Colonic mucosa (tissue), 4 donors: ENCODE results near the gene ATP8B4. TPM values are rescaled to one million over a fixed set of nuclear protein-coding genes. Genes with fewer than 3 reads are reported as not detected.

Source experiments
- DNase-seq: peaks from one replicate; pipeline ENCODE4 v3.0.0-alpha.2; 2020
- H3K27ac ChIP-seq: fragments of 200-600 bp; one replicate; pipeline ENCODE4 v1.8.0; 2021
- H3K27me3 ChIP-seq: fragments of 200-600 bp; one replicate; pipeline ENCODE4 v1.8.0; 2021
- H3K36me3 ChIP-seq: fragments of 200-600 bp; one replicate; pipeline ENCODE4 v1.8.0; 2021
- H3K4me1 ChIP-seq: fragments of 200-600 bp; one replicate; pipeline ENCODE4 v1.8.0; 2021; ENCODE audit warnings: mild to moderate bottlenecking
- H3K4me3 ChIP-seq: fragments of 200-600 bp; one replicate; pipeline ENCODE4 v1.8.0; 2021
- H3K9ac ChIP-seq, 2 donors: one replicate each; pipeline ENCODE4 v1.7.0; 2013; ENCODE audit warnings: control low read depth in 2 of 2, low read depth in 2 of 2, low read length in 2 of 2
- H3K9me3 ChIP-seq: fragments of 200-600 bp; one replicate; pipeline ENCODE4 v1.8.0; 2021
- intact Hi-C: fragments of 100-400 bp; cut with DNase I; formaldehyde crosslinking; loops from one replicate; pipeline ENCODE4 v1.14.1; 2022
- total RNA-seq, 2 donors: library from RNA; stranded (reverse); fragmentation: NEBNext Ultra II Directional in 1 of 2; extraction: Animal tissue kit (Norgen Biotek cat#: 25700) in 1 of 2; gene quantifications; one replicate each; pipeline ENCODE4 v1.2.1, GENCODE V29; 2021
- TF ChIP-seq, protein P1 (sequence below): fragments of 200-600 bp; IDR thresholded peaks from one replicate; pipeline ENCODE4 v1.8.0; 2022; ENCODE audit warnings: antibody characterized with exemption, mild to moderate bottlenecking
- donor health status: healthy.
- donor health status: DM: no; HTN: no; CAD: no.
- donor health status: DM: no; HTN: no; CAD: no.

ATP8B4 gene
- total RNA-seq = 1 to 10 TPM; 2.7 to 3.0 TPM

- Histone ChIP-seq H3K9me3 (no peaks in the 10 kb centered on the region), H3K36me3 (no peaks in the 10 kb centered on the region), H3K27me3 (no peaks in the 10 kb centered on the region), H3K27ac (no peak within 1 kb of the TSS), H3K4me3 (no peak within 1 kb of the TSS), H3K9ac (no peak within 1 kb of the TSS), H3K4me1 (no peaks in the 10 kb centered on the region)
- TF ChIP-seq, protein P1, sequence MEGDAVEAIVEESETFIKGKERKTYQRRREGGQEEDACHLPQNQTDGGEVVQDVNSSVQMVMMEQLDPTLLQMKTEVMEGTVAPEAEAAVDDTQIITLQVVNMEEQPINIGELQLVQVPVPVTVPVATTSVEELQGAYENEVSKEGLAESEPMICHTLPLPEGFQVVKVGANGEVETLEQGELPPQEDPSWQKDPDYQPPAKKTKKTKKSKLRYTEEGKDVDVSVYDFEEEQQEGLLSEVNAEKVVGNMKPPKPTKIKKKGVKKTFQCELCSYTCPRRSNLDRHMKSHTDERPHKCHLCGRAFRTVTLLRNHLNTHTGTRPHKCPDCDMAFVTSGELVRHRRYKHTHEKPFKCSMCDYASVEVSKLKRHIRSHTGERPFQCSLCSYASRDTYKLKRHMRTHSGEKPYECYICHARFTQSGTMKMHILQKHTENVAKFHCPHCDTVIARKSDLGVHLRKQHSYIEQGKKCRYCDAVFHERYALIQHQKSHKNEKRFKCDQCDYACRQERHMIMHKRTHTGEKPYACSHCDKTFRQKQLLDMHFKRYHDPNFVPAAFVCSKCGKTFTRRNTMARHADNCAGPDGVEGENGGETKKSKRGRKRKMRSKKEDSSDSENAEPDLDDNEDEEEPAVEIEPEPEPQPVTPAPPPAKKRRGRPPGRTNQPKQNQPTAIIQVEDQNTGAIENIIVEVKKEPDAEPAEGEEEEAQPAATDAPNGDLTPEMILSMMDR = no peak
- no peak for DNase-seq
- intact Hi-C loops = no loop called here
These were observed at the start of gene ATP8B4 for GRCh38 chr15:50119063-50120040. TSS of gene ATP8B4 (minus strand) at chr15:50119233. CDS start at chr15:50106966, 12,267 bp downstream.

DNA sequence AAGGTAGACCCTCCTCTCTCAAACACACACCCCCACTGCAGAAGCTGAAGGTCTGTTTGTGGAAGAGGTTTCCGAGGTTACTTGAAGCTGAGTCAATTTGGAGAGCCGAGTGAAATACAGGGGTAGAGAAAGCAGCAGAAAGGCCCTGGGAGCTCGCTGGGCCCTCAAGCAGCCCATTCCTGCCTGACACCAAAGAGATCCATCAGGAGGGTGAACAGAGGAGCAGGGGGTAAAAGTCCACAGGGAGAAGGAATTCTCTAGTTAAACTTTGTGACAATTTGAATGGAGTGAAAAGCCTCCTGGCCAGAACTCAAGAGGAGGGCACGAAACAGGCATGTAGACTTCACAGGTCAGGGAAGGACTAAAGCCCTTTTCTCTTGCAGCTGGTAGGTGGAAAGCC, 49.3 kb upstream of the ATP8B4 start:
- Histone ChIP-seq H3K9me3 (no peaks in the 10 kb centered on the region), H3K4me3 (no peak overlapping the region), H3K36me3 (no peaks in the 10 kb centered on the region), H3K9ac (no peak overlapping the region), H3K27ac (no peak overlapping the region), H3K27me3 (no peaks in the 10 kb centered on the region), H3K4me1 (no peaks in the 10 kb centered on the region)
- DNase-seq = no peak
- TF ChIP-seq, protein P1 = no peak
- intact Hi-C loops = no loop called here

DNA sequence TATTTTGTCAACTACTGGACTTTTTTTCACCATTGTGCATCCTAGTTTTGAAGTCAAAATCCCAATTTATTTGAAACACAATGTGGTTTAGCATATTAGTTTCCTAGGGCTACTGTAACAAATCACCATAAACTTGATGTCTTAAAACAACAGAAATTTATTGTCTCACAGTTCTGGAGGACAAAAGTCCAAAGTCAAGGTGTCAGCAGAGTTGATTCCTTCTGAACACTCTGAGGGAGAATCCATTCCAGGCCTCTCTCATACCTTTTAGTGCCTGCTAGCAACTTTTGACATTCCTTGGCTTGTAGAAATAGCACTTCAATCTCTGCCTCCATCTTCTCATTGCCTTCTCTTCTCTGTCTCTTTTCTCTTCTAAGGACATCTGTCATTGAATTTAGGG, 48.1 kb upstream of the ATP8B4 start:
- H3K27me3 ChIP-seq = no peaks in the 10 kb centered on the region
- no peak for DNase-seq
- TF ChIP-seq, protein P1 = no peak
- H3K9ac ChIP-seq = no peak overlapping the region
- no peaks in the 10 kb centered on the region for H3K4me1 ChIP-seq
- no peak overlapping the region for H3K4me3 ChIP-seq
- intact Hi-C loops = no loop called here
- H3K9me3 ChIP-seq = no peaks in the 10 kb centered on the region
- H3K36me3 ChIP-seq = no peaks in the 10 kb centered on the region
- H3K27ac ChIP-seq = no peak overlapping the region

- H3K4me3 ChIP-seq = no peak overlapping the region
- H3K9me3 ChIP-seq = no peaks in the 10 kb centered on the region
- H3K27ac ChIP-seq = no peak overlapping the region
- TF ChIP-seq, protein P1 = no peak
- DNase-seq = no peak
- H3K36me3 ChIP-seq = no peaks in the 10 kb centered on the region
- no peaks in the 10 kb centered on the region for H3K4me1 ChIP-seq
- intact Hi-C loops = no loop called here
- H3K9ac ChIP-seq = no peak overlapping the region
- no peaks in the 10 kb centered on the region for H3K27me3 ChIP-seq
These were observed 47.2 kb upstream of the ATP8B4 start for GRCh38 chr15:50166216-50166615.

- Histone ChIP-seq H3K9ac (no peak overlapping the region), H3K27me3 (no peaks in the 10 kb centered on the region), H3K4me1 (no peaks in the 10 kb centered on the region), H3K36me3 (no peaks in the 10 kb centered on the region), H3K9me3 (no peaks in the 10 kb centered on the region), H3K27ac (no peak overlapping the region), H3K4me3 (no peak overlapping the region)
- DNase-seq = no peak
- TF ChIP-seq, protein P1 = no peak
- intact Hi-C loops = no loop called here
These were observed 45.4 kb upstream of the ATP8B4 start for GRCh38 chr15:50164458-50164857.
